Urothelium cell line (cell line): ENCODE measurements around the gene PERP.
"Not testable (repeated sequence)": the region's sequence is repeated elsewhere in the genome, so short reads cannot be mapped to it uniquely, and the experiment has no call there.

Experiments used
- DNase-seq: peaks from one replicate; pipeline ENCODE4 v3.0.0; 2011; ENCODE audit warnings: low spot score, mixed read lengths
- FAIRE-seq: peaks from 2 replicates; lab custom pipeline; 2011; peaks lifted over from hg19 to GRCh38; lab: Jason Lieb, UNC

The PERP gene

DNA sequence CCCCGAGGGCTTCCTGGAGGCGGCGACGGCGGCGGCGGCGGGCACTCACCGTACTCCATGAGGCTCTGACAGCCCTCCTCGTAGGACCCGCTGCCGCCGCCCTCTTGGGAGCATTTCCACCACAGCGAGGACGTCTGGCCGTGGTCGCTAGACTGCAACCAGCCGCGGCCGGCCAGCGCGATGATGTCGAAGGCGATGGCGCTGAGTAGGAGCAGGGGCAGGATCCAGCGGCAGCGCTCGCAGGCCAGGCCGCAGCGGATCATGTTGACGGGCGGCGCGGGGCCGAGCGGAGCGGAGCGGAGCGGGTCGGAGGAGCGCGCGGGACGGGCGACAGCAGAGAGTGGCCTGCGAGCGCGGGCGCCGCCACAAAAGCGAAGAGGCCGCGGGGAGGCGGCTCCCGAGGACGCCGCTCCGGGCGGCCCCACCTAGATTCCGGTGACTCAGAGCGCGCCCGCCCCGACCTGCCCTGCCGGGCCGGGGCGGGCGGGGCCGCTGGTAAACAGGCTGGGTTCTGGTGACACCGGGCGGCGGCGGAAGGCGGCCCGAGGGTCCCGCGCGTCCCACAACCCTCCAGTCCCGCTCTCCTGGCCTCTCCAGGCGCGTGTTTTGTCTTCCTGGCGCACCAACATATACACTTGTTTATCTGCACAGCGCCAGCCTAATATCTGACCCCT, at the start of gene PERP:
Gene PERP (minus strand): TSS at position 342 of the 674 bp plus-strand sequence. CDS start 79 bp downstream, at position 263.
- FAIRE-seq (peak; percentile 35), DNase-seq (peak; percentile 62)

- DNase-seq (no peak), FAIRE-seq (no peak)
Measured at GRCh38 chr6:138155443-138155842, 48.2 kb upstream of the PERP start.

- no peak for FAIRE-seq
Measured at GRCh38 chr6:138146544-138146943, 39.3 kb upstream of the PERP start.

DNA sequence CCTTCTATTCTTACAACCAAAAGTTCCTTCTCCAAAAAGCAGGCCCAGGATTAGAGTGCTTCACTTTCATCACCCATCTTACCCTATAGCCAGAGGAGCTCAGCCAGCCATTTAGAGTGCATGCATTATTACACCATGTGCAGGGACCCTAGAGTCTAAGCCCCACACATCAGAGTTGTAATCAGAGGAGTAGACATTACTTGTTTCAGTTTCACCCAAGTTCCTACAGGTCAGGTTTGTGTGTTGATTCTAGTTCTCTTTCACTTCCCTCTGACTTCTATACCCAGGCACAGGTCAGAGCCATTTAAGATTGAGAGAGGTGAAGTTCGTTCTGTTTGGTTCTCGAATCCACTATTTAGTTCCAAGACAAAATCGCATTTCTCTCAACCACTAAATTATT, 38.2 kb upstream of the PERP start:
- FAIRE-seq (no peak), DNase-seq (no peak)

More at GRCh38 chr6:138146544-138146943, 39.3 kb upstream of the PERP start:
- DNase-seq, result no peak

GRCh38 chr6:138142806-138143205, 35.6 kb upstream of the PERP start:
- no peak for FAIRE-seq
- no peak for DNase-seq

GRCh38 chr6:138129190-138129589, 22.0 kb upstream of the PERP start:
- FAIRE-seq (no peak), DNase-seq (no peak)

DNA sequence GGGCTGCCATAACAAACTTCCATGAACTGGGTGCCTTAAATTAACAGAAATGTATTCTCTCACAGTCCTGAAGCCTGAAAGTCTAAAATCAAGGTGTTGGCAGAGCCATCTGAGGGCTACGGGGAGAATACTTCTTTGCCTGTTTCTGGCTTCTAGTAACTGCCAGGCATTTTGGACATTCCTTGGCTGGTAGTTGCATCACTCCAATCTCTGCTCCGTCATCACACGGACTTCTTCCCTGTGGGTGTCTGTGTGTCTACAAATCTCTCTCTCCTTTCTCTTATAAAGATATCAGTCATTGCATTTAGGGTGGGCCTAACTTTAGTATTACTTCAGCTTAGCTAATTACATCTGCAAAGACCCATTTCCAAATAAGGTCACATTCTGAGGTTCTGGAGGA, 20.9 kb upstream of the PERP start:
- FAIRE-seq, result no peak
- no peak for DNase-seq

GRCh38 chr6:138124096-138124495, 16.9 kb upstream of the PERP start:
- FAIRE-seq (no peak), DNase-seq (no peak)

- FAIRE-seq (no peak), DNase-seq (no peak)
Measured at GRCh38 chr6:138119976-138120375, 12.8 kb upstream of the PERP start.

- not testable (repeated sequence) for DNase-seq, FAIRE-seq
Measured at GRCh38 chr6:138119229-138119628, 12.0 kb upstream of the PERP start.

DNA sequence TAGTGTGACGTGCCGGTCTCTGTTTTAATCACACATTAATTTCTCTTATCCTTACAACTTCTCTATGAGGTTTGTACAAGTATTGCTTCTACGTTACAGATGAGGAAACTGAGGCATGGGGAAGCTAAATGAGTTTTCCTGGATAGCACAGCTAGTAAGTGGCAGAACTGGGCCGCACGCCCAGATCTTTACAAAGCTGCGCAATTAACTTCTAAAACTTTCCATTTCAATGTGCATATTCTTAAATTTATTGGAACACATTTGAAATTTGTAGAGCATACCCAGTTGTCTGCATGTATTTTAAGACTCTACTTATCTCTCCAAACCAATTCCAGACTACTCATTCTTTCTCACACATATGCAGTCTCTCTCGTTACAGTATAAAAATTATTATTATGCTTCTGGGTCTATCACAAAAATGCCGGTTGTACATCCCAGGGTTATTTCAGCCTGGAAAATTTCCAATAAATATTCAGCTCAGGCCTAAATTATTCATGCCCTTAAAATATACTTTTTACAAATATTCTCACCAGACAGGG, 10.2 kb upstream of the PERP start:
- DNase-seq, result no peak
- FAIRE-seq, result no peak

GRCh38 chr6:138116661-138116999, 9.4 kb upstream of the PERP start:
- no peak for DNase-seq
- FAIRE-seq, result no peak

DNA sequence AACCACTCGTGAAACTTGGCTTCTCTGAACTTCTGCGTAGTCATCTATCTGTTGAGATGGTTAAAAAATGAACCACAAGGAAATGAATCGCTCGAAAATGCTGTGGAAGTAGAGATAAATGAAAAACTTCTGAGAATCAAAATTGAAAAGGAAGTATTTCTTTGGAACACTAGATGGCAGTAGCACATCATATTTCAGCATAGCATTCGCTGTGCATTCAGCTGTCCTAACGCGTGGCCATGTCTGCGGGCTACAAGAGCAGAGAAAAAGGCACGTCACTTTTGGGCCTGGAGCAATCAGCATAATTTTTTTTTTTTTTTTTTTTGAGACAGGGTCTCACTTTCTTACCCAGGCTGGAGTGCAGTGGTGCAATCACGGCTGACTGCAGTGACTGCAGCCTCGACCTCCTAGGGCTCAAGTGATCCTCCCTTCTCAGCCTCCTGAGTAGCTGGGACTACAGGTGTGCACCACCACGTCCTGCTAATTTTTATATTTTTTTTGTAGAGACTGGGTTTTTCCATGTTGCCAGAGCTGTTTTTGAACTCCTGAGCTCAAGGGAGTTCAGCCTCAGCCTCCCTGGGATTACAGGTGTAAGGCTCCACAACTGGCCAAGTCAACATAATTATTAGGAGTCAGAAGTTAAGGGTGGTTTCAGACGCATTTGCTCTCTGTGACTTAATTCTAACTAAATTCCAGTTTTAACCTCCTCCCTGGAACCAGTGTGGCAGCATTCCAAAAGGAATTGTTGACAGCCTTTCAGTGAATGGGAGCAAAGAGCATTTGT, 8.8 kb upstream of the PERP start:
- no peak for FAIRE-seq

GRCh38 chr6:138115201-138115600, 8.0 kb upstream of the PERP start:
- FAIRE-seq (no peak), DNase-seq (no peak)

More for the DNA sequence above, 8.8 kb upstream of the PERP start:
- peak; percentile 67 for DNase-seq

DNA sequence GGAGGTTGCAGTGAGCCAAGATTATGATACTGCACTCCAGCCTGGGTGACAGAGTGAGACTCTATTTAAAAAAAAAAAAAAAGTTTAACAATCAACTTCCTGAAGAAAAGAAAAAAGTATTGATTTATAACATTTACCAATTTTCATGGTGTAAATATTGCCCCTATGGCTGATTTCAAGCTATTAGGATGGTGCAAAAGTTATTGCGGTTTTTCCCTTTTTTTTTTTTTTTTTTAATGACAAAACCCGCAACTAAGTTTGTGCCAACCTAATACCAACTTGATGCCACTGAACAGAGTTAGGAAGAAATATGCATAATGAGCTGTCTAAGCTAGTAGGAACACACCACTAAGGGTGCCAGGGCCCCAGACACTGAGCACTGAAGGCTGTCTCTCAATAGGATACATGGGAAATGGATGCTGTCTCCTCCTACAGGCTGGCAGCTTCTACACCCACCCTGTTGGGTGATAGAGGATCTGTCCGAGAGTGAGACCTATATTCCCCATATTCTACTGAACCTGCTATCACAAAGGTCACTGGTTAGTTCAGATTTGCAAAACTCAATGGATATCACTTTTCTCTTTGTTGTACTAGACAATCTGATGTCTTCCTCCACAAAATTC, 6.5 kb upstream of the PERP start:
- DNase-seq, result no peak

DNA sequence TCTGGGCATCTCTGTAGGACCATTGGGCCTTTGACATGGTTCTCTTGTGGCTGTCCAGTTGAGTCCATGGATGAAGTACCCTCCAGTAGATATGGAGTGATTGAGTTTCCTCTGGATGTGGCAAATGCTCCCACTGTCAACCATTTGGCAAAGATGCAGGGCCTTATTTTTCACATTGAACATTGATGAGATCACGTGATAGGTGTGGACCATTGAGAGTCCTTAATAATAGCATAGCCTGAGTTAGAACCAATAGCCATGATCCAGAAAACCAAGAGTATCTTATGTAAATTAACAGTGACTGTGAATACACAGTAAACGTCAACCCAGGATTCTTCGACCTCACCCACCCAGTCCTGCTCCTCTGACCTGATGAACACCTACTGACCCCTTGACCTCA, 3.0 kb upstream of the PERP start:
- FAIRE-seq (no peak), DNase-seq (no peak)

More for the DNA sequence above, 6.5 kb upstream of the PERP start:
- FAIRE-seq, result no peak

GRCh38 chr6:138109042-138109997, 2.1 kb upstream of the PERP start:
- no peak for FAIRE-seq

DNA sequence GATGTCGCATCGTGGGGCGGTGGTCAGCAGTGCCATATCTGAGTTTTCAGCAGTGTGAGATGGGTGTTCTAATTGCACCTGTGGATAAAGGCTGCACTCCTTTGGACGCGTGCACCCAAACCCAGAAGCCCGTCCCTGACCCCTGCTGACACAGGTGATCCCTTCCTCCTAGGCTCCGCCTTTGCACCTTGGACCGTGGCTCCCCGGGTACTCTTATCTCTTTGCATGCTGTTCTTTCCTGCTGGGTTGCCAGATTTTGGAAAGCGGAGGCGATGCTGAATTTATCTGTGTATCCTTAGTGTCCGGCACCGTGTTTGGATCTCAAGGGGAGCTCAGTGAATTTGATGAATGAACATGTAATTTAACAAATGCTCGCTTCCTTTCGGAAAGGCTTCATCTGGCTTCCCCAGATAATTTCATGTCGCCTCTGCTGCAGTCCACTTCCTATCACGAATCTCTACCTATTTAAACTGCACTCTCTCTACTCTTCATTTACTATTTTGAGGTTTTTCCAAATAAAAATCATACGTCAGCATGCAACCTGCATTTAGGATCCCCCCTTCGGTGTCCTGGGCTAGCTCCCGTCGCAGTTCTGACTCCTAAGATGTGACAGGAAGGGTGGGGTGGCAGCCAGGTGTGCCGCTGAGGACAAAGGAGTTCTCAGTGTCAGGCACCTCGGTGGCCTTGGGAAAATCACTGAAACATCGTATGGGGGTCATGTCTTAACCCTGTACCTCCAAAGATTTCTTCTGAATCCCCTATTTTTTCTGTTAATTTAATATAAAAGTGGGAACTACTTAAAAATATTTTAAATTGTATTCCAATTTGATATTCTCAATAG, 753 bp upstream of the PERP start:
- no peak for DNase-seq
- FAIRE-seq, result no peak

More at GRCh38 chr6:138109042-138109997, 2.1 kb upstream of the PERP start:
- DNase-seq, result peak; percentile 56

DNA sequence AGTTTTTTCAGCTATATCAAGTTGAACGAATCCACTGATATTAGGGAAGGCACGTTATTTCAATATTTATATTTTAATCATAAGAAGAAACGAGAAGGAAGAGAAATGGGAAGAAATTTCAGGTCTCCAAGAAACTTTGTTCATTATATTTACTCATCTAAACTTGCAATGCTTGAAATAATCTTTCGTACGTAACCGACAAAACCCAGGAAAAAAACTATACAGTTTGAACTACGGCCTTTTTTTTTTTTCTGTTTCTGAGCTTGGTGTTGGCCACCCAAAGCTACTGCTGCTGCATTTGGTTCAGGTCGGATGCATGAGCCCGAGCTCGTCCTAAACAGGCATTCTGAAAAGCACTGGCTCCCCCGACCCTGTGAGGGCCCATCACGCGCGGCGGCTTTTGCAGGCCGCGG, 548 bp downstream of the PERP start:
- DNase-seq (no peak), FAIRE-seq (no peak)
